Measurements from ENCODE around the gene HOMER2. TPM values are rescaled to one million over a fixed set of nuclear protein-coding genes. Genes with fewer than 3 reads are reported as not detected.

The HOMER2 gene
- total and polyA plus RNA-seq, 2 of the 4 experiments (the other 2 are of a cell fraction), result 0.54 to 0.79 TPM

GRCh38 chr15:82850731-82851130 lies 101.8 kb downstream of the HOMER2 start:
- DNase-seq (no peak), ATAC-seq (ENCODE audit: low read depth) (no peak)
- no peak overlapping the region for H2BK120ac ChIP-seq (ENCODE audit: low read depth, low read length)
- H3K27ac ChIP-seq (ENCODE audit: insufficient read depth, low read length), result no peak overlapping the region
- no TSS peak for BruUV-seq (replicated peaks)
- no peak overlapping the region for H2AK9ac ChIP-seq (replicated peaks; ENCODE audit: low read depth, low read length, poor library complexity)
- no peaks in the 10 kb centered on the region for H3K27me3 ChIP-seq (ENCODE audit: control insufficient read depth, insufficient read depth, low read length)
- TF ChIP-seq, protein P1, sequence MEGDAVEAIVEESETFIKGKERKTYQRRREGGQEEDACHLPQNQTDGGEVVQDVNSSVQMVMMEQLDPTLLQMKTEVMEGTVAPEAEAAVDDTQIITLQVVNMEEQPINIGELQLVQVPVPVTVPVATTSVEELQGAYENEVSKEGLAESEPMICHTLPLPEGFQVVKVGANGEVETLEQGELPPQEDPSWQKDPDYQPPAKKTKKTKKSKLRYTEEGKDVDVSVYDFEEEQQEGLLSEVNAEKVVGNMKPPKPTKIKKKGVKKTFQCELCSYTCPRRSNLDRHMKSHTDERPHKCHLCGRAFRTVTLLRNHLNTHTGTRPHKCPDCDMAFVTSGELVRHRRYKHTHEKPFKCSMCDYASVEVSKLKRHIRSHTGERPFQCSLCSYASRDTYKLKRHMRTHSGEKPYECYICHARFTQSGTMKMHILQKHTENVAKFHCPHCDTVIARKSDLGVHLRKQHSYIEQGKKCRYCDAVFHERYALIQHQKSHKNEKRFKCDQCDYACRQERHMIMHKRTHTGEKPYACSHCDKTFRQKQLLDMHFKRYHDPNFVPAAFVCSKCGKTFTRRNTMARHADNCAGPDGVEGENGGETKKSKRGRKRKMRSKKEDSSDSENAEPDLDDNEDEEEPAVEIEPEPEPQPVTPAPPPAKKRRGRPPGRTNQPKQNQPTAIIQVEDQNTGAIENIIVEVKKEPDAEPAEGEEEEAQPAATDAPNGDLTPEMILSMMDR (conservative IDR thresholded peaks at IDR 0.05; ENCODE audit: low read depth, low read length), result no peak
- TF ChIP-seq POLR2A (IDR thresholded peaks at IDR 0.05; ENCODE audit: low read depth, low read length) (no peak), SMC3 (IDR thresholded peaks at IDR 0.05; ENCODE audit: low read depth, low read length) (no peak), RFX5 (IDR thresholded peaks at IDR 0.05; ENCODE audit: low read depth, low read length) (no peak), MXI1 (IDR thresholded peaks at IDR 0.05; ENCODE audit: borderline replicate concordance, low read depth, low read length) (no peak), RCOR1 (IDR thresholded peaks at IDR 0.05; ENCODE audit: insufficient replicate concordance, low read length) (no peak), NFE2L2 (IDR thresholded peaks at IDR 0.05; ENCODE audit: low read depth, low read length) (no peak), MAFK (IDR thresholded peaks at IDR 0.05; ENCODE audit: low read depth, low read length) (no peak), CHD1 (IDR thresholded peaks at IDR 0.05; ENCODE audit: low read depth, low read length) (no peak), CEBPB (IDR thresholded peaks at IDR 0.05; ENCODE audit: low read depth, low read length) (no peak), MAZ (IDR thresholded peaks at IDR 0.05; ENCODE audit: borderline replicate concordance, low read depth, low read length) (no peak), FOS (IDR thresholded peaks at IDR 0.05; ENCODE audit: low read depth, low read length) (no peak), BHLHE40 (IDR thresholded peaks at IDR 0.05; ENCODE audit: low read depth, low read length) (no peak), RAD21 (IDR thresholded peaks at IDR 0.05; ENCODE audit: low read length) (no peak)
- TF ChIP-seq, protein P2, sequence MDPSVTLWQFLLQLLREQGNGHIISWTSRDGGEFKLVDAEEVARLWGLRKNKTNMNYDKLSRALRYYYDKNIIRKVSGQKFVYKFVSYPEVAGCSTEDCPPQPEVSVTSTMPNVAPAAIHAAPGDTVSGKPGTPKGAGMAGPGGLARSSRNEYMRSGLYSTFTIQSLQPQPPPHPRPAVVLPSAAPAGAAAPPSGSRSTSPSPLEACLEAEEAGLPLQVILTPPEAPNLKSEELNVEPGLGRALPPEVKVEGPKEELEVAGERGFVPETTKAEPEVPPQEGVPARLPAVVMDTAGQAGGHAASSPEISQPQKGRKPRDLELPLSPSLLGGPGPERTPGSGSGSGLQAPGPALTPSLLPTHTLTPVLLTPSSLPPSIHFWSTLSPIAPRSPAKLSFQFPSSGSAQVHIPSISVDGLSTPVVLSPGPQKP (IDR thresholded peaks at IDR 0.05; ENCODE audit: borderline replicate concordance, low read depth, low read length), result no peak
- TF ChIP-seq, protein P3, sequence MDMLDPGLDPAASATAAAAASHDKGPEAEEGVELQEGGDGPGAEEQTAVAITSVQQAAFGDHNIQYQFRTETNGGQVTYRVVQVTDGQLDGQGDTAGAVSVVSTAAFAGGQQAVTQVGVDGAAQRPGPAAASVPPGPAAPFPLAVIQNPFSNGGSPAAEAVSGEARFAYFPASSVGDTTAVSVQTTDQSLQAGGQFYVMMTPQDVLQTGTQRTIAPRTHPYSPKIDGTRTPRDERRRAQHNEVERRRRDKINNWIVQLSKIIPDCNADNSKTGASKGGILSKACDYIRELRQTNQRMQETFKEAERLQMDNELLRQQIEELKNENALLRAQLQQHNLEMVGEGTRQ (IDR thresholded peaks at IDR 0.05; ENCODE audit: low read depth, low read length), result no peak
- H4K20me1 ChIP-seq (ENCODE audit: insufficient read depth, low read length), result no peaks in the 10 kb centered on the region
- H3K4me2 ChIP-seq (ENCODE audit: low read depth, low read length), result no peak overlapping the region
- H3K18ac ChIP-seq (ENCODE audit: low read depth, low read length), result no peak overlapping the region
- H4K91ac ChIP-seq (ENCODE audit: insufficient read depth, low read depth, low read length), result no peak overlapping the region
- POLR2A ChIA-PET (ENCODE audit: unreplicated experiment), result no interaction called here
- H3K23ac ChIP-seq (ENCODE audit: low read depth, low read length), result no peak overlapping the region
- H2AFZ ChIP-seq (replicated peaks; ENCODE audit: low read length, poor library complexity), result no peak overlapping the region
- no peak overlapping the region; the same call in 1 of the 2 replicates for H2AK5ac ChIP-seq (ENCODE audit: low read depth, low read length)
- CTCF ChIA-PET, result interaction anchor here (1.6 kb wide), 1 partner anchor 27 kb away, joined by 4 read pairs; no protein-coding TSS in a partner anchor
- in situ Hi-C loops (cut with MboI; ENCODE audit: low sequenced_read_pairs), result no loop called here
- H4K8ac ChIP-seq (ENCODE audit: low read depth in 2 of 2, low read length in 2 of 2), result no peak overlapping the region
- H3K4me1 ChIP-seq (ENCODE audit: control insufficient read depth, insufficient read depth, low read length), result peaks cover 11% of the 10 kb centered on the region; the same call in 1 of the 2 replicates
- no peak overlapping the region for H3K4me3 ChIP-seq (ENCODE audit: insufficient read depth, low read depth, low read length)
- no peaks in the 10 kb centered on the region for H3K79me1 ChIP-seq (ENCODE audit: low read depth in 1 of 2, low read length in 2 of 2)
- H3K9me3 ChIP-seq (ENCODE audit: control insufficient read depth, insufficient read depth, low read length), result no peaks in the 10 kb centered on the region
- H4K5ac ChIP-seq (ENCODE audit: low read depth, low read length), result no peak overlapping the region
- dilution Hi-C loops (cut with HindIII; ENCODE audit: low sequenced_read_pairs, unreplicated experiment), result no loop called here
- H3K36me3 ChIP-seq (ENCODE audit: control insufficient read depth, insufficient read depth, low read length), result no peaks in the 10 kb centered on the region
- no peak overlapping the region for H2BK5ac ChIP-seq (ENCODE audit: low read depth, low read length, poor library complexity, severe bottlenecking)
- H3K56ac ChIP-seq (ENCODE audit: extremely low read depth, insufficient read depth, low read length), result no peak overlapping the region
- H3K4ac ChIP-seq (ENCODE audit: low read depth, low read length), result no peak overlapping the region
- no peaks in the 10 kb centered on the region; the same call in 1 of the 2 replicates for H3K9me1 ChIP-seq (ENCODE audit: insufficient read depth, low read length)
- no peak overlapping the region for H2BK20ac ChIP-seq (ENCODE audit: low read depth, low read length)
- WGBS, 2 experiments (ENCODE audit: extremely low coverage in 2 of 2, insufficient read length in 1 of 2), result 71% methylated on average over 4 of the region's 7 CpGs; no CpG with 5 or more reads in 1 of the 2 experiments
- H3K9ac ChIP-seq (ENCODE audit: low read depth, low read length), result no peak overlapping the region
- intact Hi-C loops (cut with micrococcal nuclease), result loop anchor here (10.0 kb wide), 1 partner anchor 104 kb away; the partner anchor contains the start of gene HOMER2
- H2BK15ac ChIP-seq (ENCODE audit: low read depth, low read length), result no peak overlapping the region
- no peak overlapping the region for H3K14ac ChIP-seq (replicated peaks; ENCODE audit: low read depth, low read length)
